Tibial nerve (tissue), 3 donors: ENCODE data around the gene WNK4.

ENCODE experiments used
- POLR2A ChIP-seq, 2 donors: fragments of 450-650 bp; IDR thresholded peaks; one replicate each; pipeline ENCODE4 v1.6.1; 2017; ENCODE audit warnings: antibody characterized with exemption in 2 of 2, mild to moderate bottlenecking in 2 of 2, moderate library complexity in 2 of 2
- TF ChIP-seq, protein P1 (sequence below), 5 experiments: fragments of 200-600 bp in 3 of 5; fragments of 450-650 bp in 2 of 5; sonication (generic) in 3 of 5; IDR thresholded peaks; one replicate each; pipeline ENCODE4 v1.5.1; 2016 to 2019; ENCODE audit warnings: antibody characterized with exemption in 5 of 5, mild to moderate bottlenecking in 3 of 5, moderate library complexity in 2 of 5

DNA sequence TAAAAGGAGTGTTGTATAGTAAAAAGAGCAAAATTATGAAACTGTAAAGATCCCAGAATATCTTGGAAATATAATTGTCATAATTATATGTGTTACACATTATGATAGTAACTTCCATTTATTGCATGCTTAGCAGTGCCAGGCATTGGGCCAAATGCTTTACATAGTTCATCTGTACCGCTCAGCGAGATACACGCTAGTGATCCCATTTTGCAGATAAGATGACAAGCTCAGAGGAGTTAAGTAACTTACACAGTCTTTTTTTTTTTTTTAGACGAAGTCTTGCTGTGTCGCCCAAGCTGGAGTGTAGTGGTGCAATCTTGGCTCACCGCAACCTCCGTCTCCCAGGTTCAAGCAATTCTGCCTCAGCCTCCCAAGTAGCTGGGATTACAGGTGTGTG lies 28.8 kb upstream of the WNK4 start:
- TF ChIP-seq POLR2A (IDR thresholded peaks at IDR 0.05), result no peak
- TF ChIP-seq, protein P1, sequence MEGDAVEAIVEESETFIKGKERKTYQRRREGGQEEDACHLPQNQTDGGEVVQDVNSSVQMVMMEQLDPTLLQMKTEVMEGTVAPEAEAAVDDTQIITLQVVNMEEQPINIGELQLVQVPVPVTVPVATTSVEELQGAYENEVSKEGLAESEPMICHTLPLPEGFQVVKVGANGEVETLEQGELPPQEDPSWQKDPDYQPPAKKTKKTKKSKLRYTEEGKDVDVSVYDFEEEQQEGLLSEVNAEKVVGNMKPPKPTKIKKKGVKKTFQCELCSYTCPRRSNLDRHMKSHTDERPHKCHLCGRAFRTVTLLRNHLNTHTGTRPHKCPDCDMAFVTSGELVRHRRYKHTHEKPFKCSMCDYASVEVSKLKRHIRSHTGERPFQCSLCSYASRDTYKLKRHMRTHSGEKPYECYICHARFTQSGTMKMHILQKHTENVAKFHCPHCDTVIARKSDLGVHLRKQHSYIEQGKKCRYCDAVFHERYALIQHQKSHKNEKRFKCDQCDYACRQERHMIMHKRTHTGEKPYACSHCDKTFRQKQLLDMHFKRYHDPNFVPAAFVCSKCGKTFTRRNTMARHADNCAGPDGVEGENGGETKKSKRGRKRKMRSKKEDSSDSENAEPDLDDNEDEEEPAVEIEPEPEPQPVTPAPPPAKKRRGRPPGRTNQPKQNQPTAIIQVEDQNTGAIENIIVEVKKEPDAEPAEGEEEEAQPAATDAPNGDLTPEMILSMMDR (IDR thresholded peaks at IDR 0.05), result no peak
